SK-N-MC (cell line): Measurements from ENCODE around the gene USP31.

Experiments used
- EZH2 ChIP-seq: fragments of 200-600 bp; sonication (generic); IDR thresholded peaks from one replicate; pipeline ENCODE4 v1.6.1; 2017; ENCODE audit warnings: antibody characterized with exemption
- POLR2AphosphoS5 ChIP-seq: IDR thresholded peaks from 2 replicates; pipeline ENCODE4 v1.6.1; 2012; ENCODE audit warnings: mild to moderate bottlenecking, low read depth, low read length, borderline replicate concordance

DNA sequence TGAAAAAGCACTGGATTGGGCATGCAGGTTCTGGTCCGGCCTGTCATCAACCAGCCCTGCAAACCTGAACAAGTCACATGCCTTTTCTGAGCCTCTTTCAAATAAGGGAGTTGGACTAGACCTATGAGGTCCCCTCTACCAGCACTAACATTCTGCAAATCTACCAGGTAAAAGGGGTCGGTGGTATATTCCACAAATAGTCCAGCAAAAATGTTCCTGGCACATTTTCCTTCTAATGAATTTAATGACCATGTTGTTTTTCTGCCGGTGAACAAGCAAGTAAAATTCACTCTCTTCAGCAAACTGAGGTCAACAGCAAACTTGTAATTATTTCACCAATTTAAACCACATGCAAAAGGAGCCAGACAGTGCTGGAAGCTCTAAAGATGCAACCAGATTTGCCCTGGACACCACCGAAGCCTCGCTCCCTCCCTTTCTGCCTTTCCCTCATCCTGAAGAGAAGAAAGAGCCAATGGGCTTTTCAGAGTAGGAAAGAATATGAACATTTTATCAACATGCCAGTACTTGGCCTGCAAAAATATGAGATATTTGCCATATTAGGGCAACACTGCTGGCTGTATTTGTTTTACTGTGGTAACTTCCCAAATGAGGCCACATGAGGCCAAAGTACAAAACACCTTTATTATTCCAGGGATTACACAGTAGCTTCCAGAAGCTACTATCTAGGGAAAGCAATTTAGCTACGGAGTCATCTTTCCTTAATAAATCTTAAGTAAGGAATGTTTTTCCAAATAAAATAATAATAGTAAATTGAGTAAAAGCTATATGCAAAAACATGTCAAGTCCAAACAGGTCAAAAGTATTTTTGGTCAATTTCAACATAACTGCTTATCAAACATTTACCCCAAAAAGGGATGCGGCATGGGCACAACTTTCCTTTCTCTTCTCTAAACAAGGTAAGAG lies 45.0 kb downstream of the USP31 start:
- TF ChIP-seq POLR2AphosphoS5 (no peak), EZH2 (no peak)
